Right renal pelvis (tissue), 4 donors: ENCODE results near the gene GRID1. TPM values are rescaled to one million over a fixed set of nuclear protein-coding genes. Genes with fewer than 3 reads are reported as not detected.

Experiments
- DNase-seq, 4 donors: peaks; one replicate each; pipeline ENCODE4 v3.0.0-alpha.2; 2013; ENCODE audit warnings: low read depth in 4 of 4, low spot score in 3 of 4, missing footprints in 1 of 4
- polyA plus RNA-seq, 4 donors: library from polyadenylated mRNA; unstranded; fragments of 120-200 nt; gene quantifications; one replicate each; pipeline ENCODE4 v1.2.1, GENCODE V29; 2013; ENCODE audit not compliant: insufficient read length in 4 of 4

The GRID1 gene
- polyA plus RNA-seq, 4 donors = 1.5 to 2.3 (median 2.1) TPM

GRCh38 chr10:85604884-85605283 is 761.7 kb downstream of the GRID1 start:
- DNase-seq = no peak

- DNase-seq = no peak
Measured at GRCh38 chr10:85604136-85604725, 762.4 kb downstream of the GRID1 start.

GRCh38 chr10:85603151-85603940 is 763.2 kb downstream of the GRID1 start:
- no peak for DNase-seq

GRCh38 chr10:85602713-85603112 is 763.9 kb downstream of the GRID1 start:
- no peak for DNase-seq

GRCh38 chr10:85602306-85602705 is 764.3 kb downstream of the GRID1 start:
- DNase-seq = no peak

- no peak for DNase-seq
Measured at GRCh38 chr10:85601526-85601925, 765.1 kb downstream of the GRID1 start.

GRCh38 chr10:85600744-85601081 is 765.9 kb downstream of the GRID1 start:
- DNase-seq = no peak

GRCh38 chr10:85600026-85600743 is 766.4 kb downstream of the GRID1 start:
- no peak for DNase-seq

- DNase-seq = no peak
Measured at GRCh38 chr10:85599081-85599480, 767.5 kb downstream of the GRID1 start.

- DNase-seq = no peak
Measured at GRCh38 chr10:85598646-85599045, 767.9 kb downstream of the GRID1 start.

- DNase-seq = no peak
Measured at GRCh38 chr10:85597006-85597405, 769.6 kb downstream of the GRID1 start.

- no peak for DNase-seq
Measured at GRCh38 chr10:85596389-85596788, 770.2 kb downstream of the GRID1 start.

GRCh38 chr10:85594239-85594638 is 772.4 kb downstream of the GRID1 start:
- no peak for DNase-seq

GRCh38 chr10:85593226-85593772 is 773.3 kb downstream of the GRID1 start:
- DNase-seq = no peak

- no peak for DNase-seq
Measured at GRCh38 chr10:85581371-85581770, 785.2 kb downstream of the GRID1 start.

GRCh38 chr10:85580585-85580984 is 786.0 kb downstream of the GRID1 start:
- no peak for DNase-seq

GRCh38 chr10:85578860-85579259 is 787.7 kb downstream of the GRID1 start:
- DNase-seq = no peak

GRCh38 chr10:85575441-85575840 is 791.2 kb downstream of the GRID1 start:
- DNase-seq = no peak

- no peak for DNase-seq
Measured at GRCh38 chr10:85570871-85571270, 795.7 kb downstream of the GRID1 start.

GRCh38 chr10:85565381-85565780 is 801.2 kb downstream of the GRID1 start:
- DNase-seq = no peak

- no peak for DNase-seq
Measured at GRCh38 chr10:85558533-85558932, 808.1 kb downstream of the GRID1 start.

- DNase-seq = no peak
Measured at GRCh38 chr10:85557706-85558105, 808.9 kb downstream of the GRID1 start.
